Measurements from ENCODE around the gene BAIAP2L2.
"Not testable (repeated sequence)": the region's sequence is repeated elsewhere in the genome, so short reads cannot be mapped to it uniquely, and the experiment has no call there.

Gene BAIAP2L2

GRCh38 chr22:38043151-38044039 is 67.1 kb downstream of the BAIAP2L2 start:
- DNase-seq (ENCODE audit: extremely low spot score, insufficient read length, low read depth) = no peak
- FAIRE-seq = no peak

- FAIRE-seq = no peak
- no peak for DNase-seq (ENCODE audit: extremely low spot score, insufficient read length, low read depth)
These were observed 68.0 kb downstream of the BAIAP2L2 start for GRCh38 chr22:38042488-38042790.

GRCh38 chr22:38041760-38042487 is 68.6 kb downstream of the BAIAP2L2 start:
- FAIRE-seq (no peak), DNase-seq (ENCODE audit: extremely low spot score, insufficient read length, low read depth) (no peak)

GRCh38 chr22:38040953-38041759 is 69.3 kb downstream of the BAIAP2L2 start:
- FAIRE-seq (no peak), DNase-seq (ENCODE audit: extremely low spot score, insufficient read length, low read depth) (no peak)

GRCh38 chr22:38038890-38039812 is 71.3 kb downstream of the BAIAP2L2 start:
- no peak for FAIRE-seq
- no peak for DNase-seq (ENCODE audit: extremely low spot score, insufficient read length, low read depth)

- DNase-seq (ENCODE audit: extremely low spot score, insufficient read length, low read depth) (no peak), FAIRE-seq (no peak)
These were observed 72.1 kb downstream of the BAIAP2L2 start for GRCh38 chr22:38038426-38038825.

- DNase-seq (ENCODE audit: extremely low spot score, insufficient read length, low read depth); FAIRE-seq: not testable (repeated sequence)
These were observed 72.9 kb downstream of the BAIAP2L2 start for GRCh38 chr22:38037367-38038150.

- FAIRE-seq (no peak), DNase-seq (ENCODE audit: extremely low spot score, insufficient read length, low read depth) (no peak)
These were observed 74.0 kb downstream of the BAIAP2L2 start for GRCh38 chr22:38036392-38037062.

GRCh38 chr22:38035530-38035885 is 75.0 kb downstream of the BAIAP2L2 start:
- no peak for FAIRE-seq

More at GRCh38 chr22:38035530-38035885, 75.0 kb downstream of the BAIAP2L2 start:
- no peak for DNase-seq (ENCODE audit: extremely low spot score, insufficient read length, low read depth)

Measured in GM18507 (cell line).